ENCODE measurements around the gene ZNF778.
"Not testable (repeated sequence)": the region's sequence is repeated elsewhere in the genome, so short reads cannot be mapped to it uniquely, and the experiment has no call there.

Gene ZNF778

GRCh38 chr16:89217138-89217387 lies 440 bp upstream of the ZNF778 start:
- no peak for DNase-seq (ENCODE audit: low read depth)

GRCh38 chr16:89219365-89219764 lies 1.9 kb downstream of the ZNF778 start:
- no peak for DNase-seq (ENCODE audit: low read depth)

- DNase-seq (ENCODE audit: low read depth), result no peak
Measured at GRCh38 chr16:89221604-89222003, 4.1 kb downstream of the ZNF778 start.

GRCh38 chr16:89222931-89223330 lies 5.4 kb downstream of the ZNF778 start:
- no peak for DNase-seq (ENCODE audit: low read depth)

GRCh38 chr16:89224665-89225064 lies 7.2 kb downstream of the ZNF778 start:
- DNase-seq (ENCODE audit: low read depth), result no peak

GRCh38 chr16:89230255-89230654 lies 12.8 kb downstream of the ZNF778 start:
- no peak for DNase-seq (ENCODE audit: low read depth)

- DNase-seq (ENCODE audit: low read depth), result no peak
Measured at GRCh38 chr16:89232107-89232506, 14.6 kb downstream of the ZNF778 start.

GRCh38 chr16:89233678-89234490 lies 16.4 kb downstream of the ZNF778 start:
- DNase-seq (ENCODE audit: low read depth), result no peak

GRCh38 chr16:89237733-89238132 lies 20.2 kb downstream of the ZNF778 start:
- no peak for DNase-seq (ENCODE audit: low read depth)

- DNase-seq (ENCODE audit: low read depth), result peak; percentile 63
Measured at GRCh38 chr16:89241187-89242007, 23.9 kb downstream of the ZNF778 start.

GRCh38 chr16:89242795-89243200 lies 25.3 kb downstream of the ZNF778 start:
- no peak for DNase-seq (ENCODE audit: low read depth)

- DNase-seq (ENCODE audit: low read depth), result no peak
Measured at GRCh38 chr16:89243664-89244063, 26.2 kb downstream of the ZNF778 start.

GRCh38 chr16:89244264-89244663 lies 26.8 kb downstream of the ZNF778 start:
- DNase-seq (ENCODE audit: low read depth), result not testable (repeated sequence)

GRCh38 chr16:89244754-89245153 lies 27.3 kb downstream of the ZNF778 start:
- no peak for DNase-seq (ENCODE audit: low read depth)

GRCh38 chr16:89246383-89246902 lies 28.9 kb downstream of the ZNF778 start:
- DNase-seq (ENCODE audit: low read depth), result no peak

- DNase-seq (ENCODE audit: low read depth), result peak; percentile 51
Measured at GRCh38 chr16:89246903-89247733, 29.6 kb downstream of the ZNF778 start.

- not testable (repeated sequence) for DNase-seq (ENCODE audit: low read depth)
Measured at GRCh38 chr16:89247734-89248075, 30.2 kb downstream of the ZNF778 start.

GRCh38 chr16:89248196-89248982 lies 30.9 kb downstream of the ZNF778 start:
- no peak for DNase-seq (ENCODE audit: low read depth)

- DNase-seq (ENCODE audit: low read depth), result no peak
Measured at GRCh38 chr16:89253548-89254287, 36.2 kb downstream of the ZNF778 start.

- no peak for DNase-seq (ENCODE audit: low read depth)
Measured at GRCh38 chr16:89256651-89257254, 39.2 kb downstream of the ZNF778 start.

Measured in GM04504 (cell line).